NCI-H187 (cell line): ENCODE results near the gene RBM20.
A peak's percentile ranks its signal among the peaks of the same experiment; 100 is the strongest.

Experiments
- DNase-seq, 2 experiments: peaks; one replicate each; lab custom pipeline; 2025; lab: John Stamatoyannopoulos, UW

The RBM20 gene

DNA sequence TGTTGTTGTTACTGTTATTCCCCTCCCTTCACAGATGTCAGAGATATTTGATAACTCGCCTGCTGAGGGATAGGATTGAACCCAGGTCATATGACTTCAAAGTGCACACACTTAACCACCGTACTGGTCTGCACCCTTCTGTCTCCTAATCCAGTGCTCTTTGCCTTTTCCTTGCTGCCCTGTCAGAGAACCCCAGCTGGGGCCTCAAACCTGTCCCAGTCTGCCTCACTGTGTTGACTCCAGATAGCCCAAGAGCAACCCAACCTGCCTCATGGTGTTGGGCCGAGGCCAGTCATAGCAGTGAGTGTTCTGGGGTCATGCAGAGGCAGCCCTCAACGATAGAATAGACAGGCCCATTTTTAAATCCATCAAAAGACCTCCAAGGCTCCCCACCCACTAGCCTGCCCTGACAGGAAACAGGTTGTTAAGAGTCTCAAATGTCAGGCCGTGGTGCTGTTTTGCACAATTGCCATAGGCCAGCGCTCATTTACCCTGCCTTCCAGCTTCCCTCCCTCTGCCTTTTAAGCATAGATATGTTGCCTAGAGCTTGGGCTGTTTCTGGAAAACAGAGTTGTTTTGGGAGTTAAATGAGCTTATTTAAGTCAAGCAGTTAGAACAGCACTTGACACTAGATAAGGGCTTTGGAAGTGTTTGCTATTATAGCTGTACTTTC, 190.6 kb downstream of the RBM20 start:
- DNase-seq, result no peak

DNA sequence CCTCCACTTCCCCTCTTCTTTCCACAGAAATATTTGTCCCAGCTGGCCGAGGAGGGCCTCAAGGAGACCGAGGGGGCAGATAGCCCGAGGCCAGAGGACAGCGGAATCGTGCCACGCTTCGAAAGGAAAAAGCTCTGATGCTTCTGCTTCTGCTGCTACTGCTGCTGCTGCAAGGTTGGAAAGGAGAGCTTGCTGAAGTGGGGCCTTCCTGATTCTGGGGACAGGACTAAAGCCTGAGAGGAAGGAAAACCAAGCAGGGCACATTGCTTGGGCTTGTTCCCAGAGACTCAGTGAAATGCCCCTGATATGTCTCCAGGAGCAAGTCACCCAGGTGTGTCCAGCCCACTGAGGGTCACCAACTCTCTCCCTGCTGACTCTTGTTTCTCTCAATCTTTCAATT, 191.7 kb downstream of the RBM20 start:
- no peak for DNase-seq

- DNase-seq, result no peak
These were observed 192.6 kb downstream of the RBM20 start for GRCh38 chr10:110836706-110837105.

DNA sequence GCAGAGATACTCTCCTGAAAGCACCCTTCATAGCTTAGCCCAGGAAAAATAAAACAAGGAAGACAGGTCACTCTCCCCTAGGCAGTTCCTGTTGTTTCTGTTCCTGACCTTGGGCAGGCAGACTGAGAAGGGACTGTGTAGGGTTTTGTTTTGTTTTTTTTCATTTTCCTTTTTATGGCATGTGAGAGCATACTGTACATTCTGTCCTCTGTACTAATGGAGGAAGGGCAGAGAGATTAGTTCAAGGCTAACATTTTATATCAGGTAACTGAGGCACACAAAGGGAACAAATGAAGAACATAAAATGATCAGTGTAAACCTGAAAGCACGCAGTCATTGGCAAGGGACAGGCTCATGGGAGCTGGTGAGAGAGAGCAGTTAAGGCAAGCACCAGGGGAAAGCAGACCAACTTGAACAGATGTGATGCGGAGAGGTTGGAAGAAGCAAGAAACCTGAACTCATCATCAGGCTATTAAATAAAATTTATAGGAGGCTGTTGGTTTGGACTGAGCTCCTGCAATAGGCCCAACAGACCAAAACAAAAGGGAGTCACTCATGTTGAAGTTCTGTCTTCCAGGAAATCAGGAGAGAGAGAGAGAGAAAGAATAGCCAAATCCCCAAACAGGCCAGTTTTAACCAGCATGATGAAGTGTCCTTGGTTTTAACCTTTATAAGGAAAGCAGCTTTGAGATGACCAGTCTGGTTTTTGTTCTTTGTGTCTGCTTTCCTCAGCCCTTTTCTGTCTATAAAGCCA, 193.5 kb downstream of the RBM20 start:
- no peak for DNase-seq

DNA sequence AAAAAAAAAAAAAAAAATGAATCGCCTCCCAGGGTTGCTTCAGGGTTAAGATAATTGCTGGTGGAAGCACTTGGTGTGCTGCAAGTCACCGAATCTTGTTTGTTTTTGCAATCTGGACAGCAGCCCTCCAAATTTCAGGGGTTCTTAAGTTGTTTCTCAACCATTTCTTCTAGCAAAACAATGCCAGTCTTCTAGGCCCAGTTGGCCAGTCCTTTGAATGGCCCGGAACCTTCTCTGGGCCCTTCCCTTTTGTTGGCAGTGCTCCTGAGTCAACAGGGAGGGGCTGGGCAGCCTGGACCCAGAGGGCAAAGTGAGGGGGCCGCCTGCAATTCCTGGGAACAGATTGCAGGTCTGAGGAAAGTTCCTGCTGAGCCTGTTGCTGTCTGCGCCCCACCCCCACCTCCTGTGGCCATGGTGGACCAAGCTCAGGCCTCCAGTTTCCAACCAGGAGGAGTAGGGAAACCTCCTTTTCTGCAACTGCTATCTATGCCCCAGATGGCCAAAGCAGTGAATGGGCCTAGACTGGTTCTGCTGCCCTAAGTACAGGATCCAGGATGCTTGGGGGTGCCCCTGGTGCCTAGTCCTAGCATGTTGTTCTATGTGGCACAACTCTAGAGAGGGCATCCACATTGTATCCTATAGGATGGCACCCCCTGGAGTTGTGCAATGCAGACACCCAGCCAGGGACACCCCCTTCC, 196.2 kb downstream of the RBM20 start:
- no peak for DNase-seq

DNA sequence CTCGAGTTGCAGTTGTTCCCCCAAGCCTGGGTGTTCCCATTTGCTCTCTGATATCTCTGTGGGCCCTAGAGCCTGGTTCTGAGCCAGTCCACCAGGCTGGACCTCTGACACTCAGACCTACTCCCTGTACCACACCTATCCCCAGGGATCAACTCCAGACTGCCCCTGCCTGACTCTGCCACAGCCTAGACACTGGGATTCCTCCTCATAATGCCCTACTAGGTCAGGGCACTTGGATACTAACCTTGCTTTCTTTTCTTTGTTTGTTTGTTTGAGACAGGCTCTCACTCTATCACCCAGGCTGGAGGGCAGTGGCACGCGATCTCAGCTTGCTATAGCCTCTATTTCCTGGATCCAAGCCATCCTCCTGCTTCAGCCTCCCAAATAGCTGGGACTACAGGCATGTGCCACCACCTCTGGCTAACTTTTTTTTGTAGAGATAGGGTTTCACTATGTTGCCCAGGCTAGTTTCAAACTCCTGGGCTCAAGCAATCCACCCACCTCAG, 196.8 kb downstream of the RBM20 start:
- DNase-seq, result no peak

- no peak for DNase-seq
These were observed 197.7 kb downstream of the RBM20 start for GRCh38 chr10:110841767-110842267.

DNA sequence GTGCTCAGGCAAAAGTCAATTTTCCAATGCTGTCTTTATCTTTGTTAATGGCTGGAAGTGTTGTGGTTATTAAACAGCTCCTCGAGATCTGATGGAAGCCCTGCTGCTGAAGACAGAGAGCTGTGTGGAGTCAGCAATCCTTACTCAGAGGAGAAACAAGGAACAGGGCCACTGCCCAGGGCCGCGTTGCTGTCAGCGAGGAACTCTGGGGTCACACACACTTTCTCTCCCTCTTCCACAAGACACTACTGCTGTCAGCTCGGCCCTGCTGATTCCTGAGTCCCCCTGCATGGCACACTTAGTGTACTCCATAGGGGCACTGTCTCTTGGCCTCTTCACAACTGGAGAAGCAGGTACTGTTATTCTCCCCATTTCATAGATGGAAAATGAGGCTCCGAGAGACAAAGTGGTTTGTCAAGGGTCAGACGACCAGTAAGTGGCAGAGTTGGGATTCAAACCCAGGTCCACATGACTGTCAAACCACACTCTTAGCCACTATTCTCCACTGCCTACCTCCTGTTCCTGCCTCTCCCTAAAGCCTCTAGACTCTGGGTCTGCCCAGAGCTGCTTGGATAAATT, 198.3 kb downstream of the RBM20 start:
- DNase-seq, result no peak

- no peak for DNase-seq
These were observed 198.9 kb downstream of the RBM20 start for GRCh38 chr10:110843031-110843430.

DNA sequence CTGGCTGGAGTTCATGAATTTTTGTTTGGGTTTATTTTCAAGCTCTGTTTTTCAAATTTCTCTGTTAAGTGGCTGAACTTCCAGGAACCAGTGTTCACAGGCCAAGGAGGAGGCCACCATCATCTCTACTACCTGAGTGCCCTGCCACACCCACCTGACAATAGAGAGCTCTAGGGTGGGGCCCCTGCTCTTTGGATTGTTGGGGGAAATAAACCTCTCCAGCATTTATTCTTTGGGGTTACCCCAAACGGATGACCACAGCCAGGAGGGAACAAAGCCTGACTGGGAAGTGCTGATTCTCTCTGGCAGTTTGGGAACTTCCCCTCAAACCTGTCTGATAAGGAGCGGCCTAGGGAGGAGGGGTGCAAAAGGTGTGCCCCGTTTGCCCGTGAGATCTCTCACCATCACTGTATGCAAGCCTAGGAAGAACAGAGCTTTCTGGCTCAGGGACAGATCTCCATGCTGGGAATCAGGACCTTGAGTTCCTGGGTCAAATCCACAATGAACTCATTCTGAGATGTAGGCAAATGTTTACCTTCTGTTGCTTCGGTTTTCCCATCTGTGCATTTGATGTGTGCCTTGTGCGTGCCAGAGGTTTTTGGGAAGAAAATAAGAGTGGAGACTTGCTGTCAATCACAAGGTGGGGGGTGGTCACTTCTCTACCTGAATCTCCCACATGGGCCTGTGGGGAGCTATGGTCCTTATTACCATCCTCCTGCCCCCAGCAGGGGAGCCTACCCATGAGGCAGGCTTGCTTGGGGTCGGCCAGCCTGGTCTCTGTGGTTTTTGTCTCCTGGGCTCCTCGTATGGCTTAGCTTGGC, 199.9 kb downstream of the RBM20 start:
- no peak for DNase-seq

- DNase-seq, result no peak
These were observed 200.4 kb downstream of the RBM20 start for GRCh38 chr10:110844617-110844881.

DNA sequence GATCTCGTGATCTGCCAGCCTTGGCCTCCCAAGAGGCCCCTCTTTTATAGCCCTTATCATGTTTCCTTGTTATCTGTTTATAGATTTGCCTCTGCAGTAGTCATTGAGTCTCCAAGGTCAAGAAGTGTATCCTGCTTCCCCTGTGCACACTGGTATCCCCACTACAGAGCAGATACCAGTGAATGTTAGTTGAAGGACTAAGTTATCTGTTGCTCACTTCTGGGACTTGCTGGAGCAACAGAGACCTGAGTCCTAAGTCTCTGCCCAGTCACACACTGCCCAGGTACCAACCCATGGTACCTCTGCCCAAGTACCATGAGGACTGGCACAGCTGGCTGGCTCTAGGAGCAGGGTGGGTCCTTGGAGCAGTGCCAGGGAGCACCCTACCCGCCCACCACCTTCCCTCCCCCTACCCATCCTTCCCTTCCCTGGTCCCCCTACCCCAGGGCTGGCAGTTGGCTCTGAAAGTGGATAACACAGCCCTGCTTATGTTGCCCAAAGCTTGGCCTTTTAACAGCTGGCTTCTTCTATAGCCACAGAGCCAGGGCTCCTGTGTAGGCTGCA, 201.1 kb downstream of the RBM20 start:
- DNase-seq, result no peak

DNA sequence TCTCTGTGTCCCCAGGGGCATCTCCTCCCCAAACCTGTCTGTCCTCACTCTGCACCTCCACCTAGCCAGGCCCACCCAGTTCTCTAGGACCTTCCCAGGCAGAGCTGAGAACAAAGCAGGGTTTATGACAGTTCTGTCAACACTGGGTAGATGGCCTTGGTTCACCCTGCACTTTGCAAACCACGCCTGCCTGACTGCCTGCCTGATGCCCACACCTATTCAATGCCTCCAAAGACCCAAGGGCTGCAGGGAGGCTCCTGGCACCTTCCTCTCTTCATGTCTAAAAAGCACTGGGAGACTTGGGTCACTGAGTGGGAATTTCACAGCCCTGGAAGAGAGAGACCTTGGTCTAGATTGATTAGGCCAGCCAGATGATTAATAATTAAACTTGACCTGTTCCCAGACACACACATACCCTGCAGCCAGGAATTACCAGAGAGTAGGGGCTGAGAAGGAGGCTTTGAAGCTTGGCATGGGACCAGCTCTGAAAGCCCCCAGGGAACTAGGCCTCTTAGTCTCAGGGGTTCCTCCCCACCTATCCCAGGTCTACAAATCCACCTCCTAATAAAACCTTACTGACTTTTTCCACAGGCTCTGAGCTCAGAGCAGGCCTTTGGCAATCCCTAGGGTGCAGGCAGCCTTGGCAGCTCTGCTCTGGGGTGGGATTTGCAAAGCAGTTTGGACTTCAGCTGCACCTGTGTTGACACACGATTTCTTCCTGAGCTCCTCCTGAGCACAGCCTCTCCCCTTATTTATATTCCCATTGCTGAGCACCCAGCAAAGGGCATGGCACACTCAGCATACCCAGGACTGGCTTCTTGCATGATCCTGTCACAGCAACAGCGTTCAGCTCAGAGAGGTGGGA, 201.9 kb downstream of the RBM20 start:
- DNase-seq, result no peak

DNA sequence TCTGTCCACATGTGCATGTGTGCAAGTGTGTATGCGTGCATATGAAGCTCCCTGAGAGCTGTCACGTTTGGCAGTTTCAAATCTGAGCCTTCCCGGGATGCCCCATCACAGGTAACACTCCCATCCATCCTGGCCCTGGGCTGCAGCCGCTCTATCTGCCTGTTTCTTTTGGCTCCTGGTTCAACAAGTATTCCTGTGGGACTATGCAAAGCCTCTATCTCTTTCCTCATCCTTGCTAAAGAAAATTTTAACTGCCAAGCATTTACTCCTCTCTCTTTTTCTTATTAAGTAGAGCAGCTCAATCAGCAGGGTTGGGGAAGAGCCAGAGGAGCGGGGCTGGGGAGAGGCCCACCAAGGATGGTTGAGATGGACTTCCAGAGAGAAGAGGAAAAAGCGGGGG, 203.2 kb downstream of the RBM20 start:
- no peak for DNase-seq

GRCh38 chr10:110848106-110848505, 204.0 kb downstream of the RBM20 start:
- DNase-seq, result no peak

DNA sequence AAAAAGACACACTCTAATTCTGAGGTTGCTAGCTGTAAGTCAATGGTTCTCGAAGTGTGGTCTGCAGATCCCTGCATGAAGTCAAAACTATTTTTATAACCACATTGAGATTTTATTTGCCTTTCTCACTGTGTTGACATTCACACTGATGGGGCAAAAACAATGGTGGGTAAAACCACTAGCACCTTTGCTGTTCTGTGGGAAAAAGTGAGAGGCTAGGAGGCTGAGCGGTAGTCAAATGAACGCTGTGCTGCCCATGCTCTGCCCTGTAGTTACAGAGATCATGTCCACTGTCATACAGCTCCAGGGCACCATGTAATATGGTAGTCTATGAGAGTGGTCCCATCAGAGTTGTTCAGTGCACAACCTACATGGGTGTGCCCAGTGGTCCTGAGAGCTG, 206.0 kb downstream of the RBM20 start:
- DNase-seq, result no peak

DNA sequence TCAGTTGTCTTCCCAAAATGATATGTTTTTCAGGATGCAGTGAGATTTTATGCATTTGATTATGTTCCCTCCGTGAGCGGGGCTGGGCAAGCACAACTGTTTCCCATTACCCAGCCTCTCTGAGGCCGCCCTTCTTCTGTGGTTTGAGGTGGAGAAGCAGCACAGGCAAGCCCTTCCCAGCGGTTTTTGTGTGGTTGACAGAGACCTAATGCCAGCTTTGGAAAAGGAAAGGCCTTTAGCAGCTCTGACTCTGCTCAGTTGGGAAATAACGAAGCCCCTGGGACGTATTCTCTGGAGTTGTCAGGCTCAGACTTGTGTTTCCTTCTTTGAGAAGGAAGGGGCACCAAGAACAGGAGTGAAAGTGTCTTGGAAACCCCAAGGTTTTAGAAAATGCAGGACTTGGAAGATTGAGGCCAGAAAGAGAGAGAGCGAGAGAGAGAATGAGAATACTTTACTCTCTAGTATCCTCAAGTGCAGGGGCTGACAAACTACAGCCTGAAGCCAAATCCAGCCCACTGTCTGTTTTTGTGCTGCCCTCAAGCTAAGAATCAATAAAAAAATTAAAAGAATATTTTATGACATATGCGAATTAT, 207.0 kb downstream of the RBM20 start:
- peak in 1 of 2 experiments; percentile 19 for DNase-seq

DNA sequence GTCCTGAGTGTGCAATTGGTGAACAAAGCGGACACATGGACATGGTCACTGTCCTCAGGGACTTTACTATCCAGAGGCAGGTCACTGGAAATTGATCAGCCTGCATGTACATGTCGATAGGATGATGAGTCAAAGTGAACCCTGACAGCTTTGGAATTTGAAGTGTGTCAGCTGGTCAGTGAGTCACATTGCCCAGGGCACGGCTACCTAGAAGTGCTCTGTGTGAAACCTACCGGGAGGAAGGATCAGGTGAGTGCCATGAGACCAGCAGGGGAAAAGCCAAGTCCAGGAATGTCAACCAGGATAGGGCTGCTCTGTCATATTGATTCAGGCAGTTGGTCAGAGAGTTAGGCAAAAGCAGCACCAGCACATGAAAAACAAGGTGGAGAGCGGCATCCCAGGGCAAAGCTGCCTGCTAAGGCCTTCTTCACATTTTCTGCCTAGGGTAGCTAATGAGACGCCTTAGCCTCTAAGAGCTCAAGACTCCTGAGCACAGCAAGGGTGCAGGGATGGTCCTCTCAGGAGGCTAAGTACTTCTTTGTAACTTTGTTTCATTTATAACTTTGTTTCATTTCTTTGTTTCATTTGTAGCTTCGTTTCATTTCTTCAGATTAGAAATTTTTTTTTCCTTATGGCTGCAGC, 208.2 kb downstream of the RBM20 start:
- DNase-seq, result no peak

GRCh38 chr10:110852947-110853346, 208.8 kb downstream of the RBM20 start:
- DNase-seq, result no peak
